Type B pancreatic cell (in vitro differentiated cells): ENCODE data around the gene PRPF18. TPM values are rescaled to one million over a fixed set of nuclear protein-coding genes. Genes with fewer than 3 reads are reported as not detected.
A peak's percentile ranks its signal among the peaks of the same experiment; 100 is the strongest.
"Not testable (repeated sequence)": the region's sequence is repeated elsewhere in the genome, so short reads cannot be mapped to it uniquely, and the experiment has no call there.

ENCODE experiments used
- DNase-seq: peaks from one replicate; pipeline ENCODE4 v3.0.0; 2021; ENCODE audit warnings: mixed read lengths; ENCODE audit not compliant: unreplicated experiment; ENCODE audit errors: extremely low spot score
- H3K27ac Mint-ChIP-seq: 2 replicates; pipeline ENCODE4 v1.8.0; 2021; ENCODE audit warnings: mild to moderate bottlenecking, mixed read lengths
- H3K27me3 Mint-ChIP-seq: 2 replicates; pipeline ENCODE4 v1.8.0; 2021; ENCODE audit warnings: mixed read lengths
- H3K36me3 Mint-ChIP-seq: 2 replicates; pipeline ENCODE4 v1.8.0; 2021; ENCODE audit warnings: mixed read lengths
- H3K4me1 Mint-ChIP-seq: one replicate; pipeline ENCODE4 v1.8.0; 2021; ENCODE audit warnings: mixed read lengths; ENCODE audit not compliant: unreplicated experiment
- H3K4me3 Mint-ChIP-seq: 2 replicates; pipeline ENCODE4 v1.8.0; 2021; ENCODE audit warnings: mild to moderate bottlenecking, mixed read lengths
- H3K9me3 Mint-ChIP-seq: 2 replicates; pipeline ENCODE4 v1.8.0; 2021; ENCODE audit warnings: mixed read lengths
- long read RNA-seq: library from polyadenylated mRNA; unstranded; transcript quantifications from one replicate; pipeline ENCODE4 v2.0.0, GENCODE V29; 2020
- total RNA-seq: library from RNA; stranded (reverse); gene quantifications from 2 replicates; pipeline ENCODE4 v1.2.1, GENCODE V29; 2021; ENCODE audit warnings: low replicate concordance
- TF ChIP-seq, protein P1 (sequence below): fragments of 200-600 bp; sonication (generic); conservative IDR thresholded peaks from 2 replicates; pipeline ENCODE4 v1.5.0; 2021; ENCODE audit warnings: antibody characterized with exemption, mild to moderate bottlenecking

PRPF18 gene, protein sequence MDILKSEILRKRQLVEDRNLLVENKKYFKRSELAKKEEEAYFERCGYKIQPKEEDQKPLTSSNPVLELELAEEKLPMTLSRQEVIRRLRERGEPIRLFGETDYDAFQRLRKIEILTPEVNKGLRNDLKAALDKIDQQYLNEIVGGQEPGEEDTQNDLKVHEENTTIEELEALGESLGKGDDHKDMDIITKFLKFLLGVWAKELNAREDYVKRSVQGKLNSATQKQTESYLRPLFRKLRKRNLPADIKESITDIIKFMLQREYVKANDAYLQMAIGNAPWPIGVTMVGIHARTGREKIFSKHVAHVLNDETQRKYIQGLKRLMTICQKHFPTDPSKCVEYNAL
- total RNA-seq, result 16.7 and 20.3 TPM in 2 replicates
- long read RNA-seq, transcript PRPF18-202 (10 exons, 1,717 nt), result major isoform, 121 of 151 reads
- long read RNA-seq, partial matches to known transcripts, result 7 of 151 reads
- long read RNA-seq, other reads (novel, unspliced or antisense), result 23 of 151 reads

DNA sequence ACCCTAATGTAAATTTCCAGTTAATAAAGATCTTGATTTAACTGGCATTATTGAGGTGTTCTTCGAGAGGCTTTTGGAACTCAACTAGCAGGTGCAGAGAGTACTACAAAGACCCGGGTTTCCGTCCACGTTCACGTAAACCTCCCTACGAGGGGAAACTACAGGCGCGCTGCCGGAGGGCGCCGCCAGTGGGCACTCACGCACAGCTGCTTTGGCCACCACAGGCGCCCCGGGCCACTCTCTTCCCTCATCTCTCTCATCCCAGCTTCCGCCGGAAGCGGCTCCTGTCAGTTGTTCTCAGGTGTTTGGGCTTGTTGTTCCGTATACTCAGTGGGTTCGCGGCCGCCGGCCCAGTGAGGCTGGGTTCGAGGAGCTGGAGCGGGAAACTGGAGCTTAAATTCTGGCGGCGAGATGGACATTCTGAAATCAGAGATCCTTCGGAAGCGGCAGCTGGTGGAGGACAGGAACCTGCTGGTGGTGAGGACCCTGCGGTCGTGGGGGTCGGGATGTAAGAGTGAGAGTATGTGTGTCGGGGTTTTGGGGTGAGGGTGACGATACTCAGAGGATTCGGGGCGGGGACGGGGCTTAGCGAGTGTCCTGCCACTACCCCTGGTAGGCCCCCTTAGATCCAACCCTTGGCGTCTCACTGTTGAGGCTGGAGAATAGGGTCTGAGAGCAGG, at the start of gene PRPF18:
Gene PRPF18 (plus strand): TSS at position 290 of the 680 bp plus-strand sequence. CDS start 122 bp downstream, at position 412.
- peak within 1 kb of the TSS; percentile 100 for H3K4me3 Mint-ChIP-seq
- no peaks in the 10 kb centered on the region for H3K36me3 Mint-ChIP-seq
- DNase-seq, result peak; percentile 93
- peaks cover 21% of the 10 kb centered on the region for H3K27me3 Mint-ChIP-seq
- TF ChIP-seq, protein P1, sequence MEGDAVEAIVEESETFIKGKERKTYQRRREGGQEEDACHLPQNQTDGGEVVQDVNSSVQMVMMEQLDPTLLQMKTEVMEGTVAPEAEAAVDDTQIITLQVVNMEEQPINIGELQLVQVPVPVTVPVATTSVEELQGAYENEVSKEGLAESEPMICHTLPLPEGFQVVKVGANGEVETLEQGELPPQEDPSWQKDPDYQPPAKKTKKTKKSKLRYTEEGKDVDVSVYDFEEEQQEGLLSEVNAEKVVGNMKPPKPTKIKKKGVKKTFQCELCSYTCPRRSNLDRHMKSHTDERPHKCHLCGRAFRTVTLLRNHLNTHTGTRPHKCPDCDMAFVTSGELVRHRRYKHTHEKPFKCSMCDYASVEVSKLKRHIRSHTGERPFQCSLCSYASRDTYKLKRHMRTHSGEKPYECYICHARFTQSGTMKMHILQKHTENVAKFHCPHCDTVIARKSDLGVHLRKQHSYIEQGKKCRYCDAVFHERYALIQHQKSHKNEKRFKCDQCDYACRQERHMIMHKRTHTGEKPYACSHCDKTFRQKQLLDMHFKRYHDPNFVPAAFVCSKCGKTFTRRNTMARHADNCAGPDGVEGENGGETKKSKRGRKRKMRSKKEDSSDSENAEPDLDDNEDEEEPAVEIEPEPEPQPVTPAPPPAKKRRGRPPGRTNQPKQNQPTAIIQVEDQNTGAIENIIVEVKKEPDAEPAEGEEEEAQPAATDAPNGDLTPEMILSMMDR, result peak; percentile 98
- peaks cover 19% of the 10 kb centered on the region for H3K4me1 Mint-ChIP-seq
- H3K9me3 Mint-ChIP-seq, result no peaks in the 10 kb centered on the region
- H3K27ac Mint-ChIP-seq, result peak within 1 kb of the TSS; percentile 91

DNA sequence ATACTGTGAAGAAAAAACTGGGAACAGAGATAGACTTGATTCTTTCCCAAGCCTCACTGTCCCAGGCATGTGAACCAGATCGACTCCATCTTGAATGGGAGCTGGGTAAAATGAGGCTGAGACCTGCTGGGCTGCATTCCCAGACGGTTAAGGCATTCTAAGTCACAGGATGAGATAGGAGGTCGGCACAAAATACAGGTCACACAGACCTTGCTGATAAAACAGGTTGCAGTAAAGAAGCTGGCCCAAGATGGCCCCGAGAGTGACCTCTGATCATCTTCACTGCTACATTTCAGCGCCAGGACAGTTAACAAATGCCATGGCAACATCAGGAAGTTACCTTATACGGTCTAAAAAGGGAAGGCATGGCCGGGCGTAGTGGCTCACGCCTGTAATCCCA, 48.8 kb upstream of the PRPF18 start:
- not testable (repeated sequence) for DNase-seq, H3K4me1 Mint-ChIP-seq, H3K4me3 Mint-ChIP-seq, H3K27ac Mint-ChIP-seq, H3K9me3 Mint-ChIP-seq, H3K36me3 Mint-ChIP-seq
- H3K27me3 Mint-ChIP-seq, result peaks cover 24% of the 10 kb centered on the region

DNA sequence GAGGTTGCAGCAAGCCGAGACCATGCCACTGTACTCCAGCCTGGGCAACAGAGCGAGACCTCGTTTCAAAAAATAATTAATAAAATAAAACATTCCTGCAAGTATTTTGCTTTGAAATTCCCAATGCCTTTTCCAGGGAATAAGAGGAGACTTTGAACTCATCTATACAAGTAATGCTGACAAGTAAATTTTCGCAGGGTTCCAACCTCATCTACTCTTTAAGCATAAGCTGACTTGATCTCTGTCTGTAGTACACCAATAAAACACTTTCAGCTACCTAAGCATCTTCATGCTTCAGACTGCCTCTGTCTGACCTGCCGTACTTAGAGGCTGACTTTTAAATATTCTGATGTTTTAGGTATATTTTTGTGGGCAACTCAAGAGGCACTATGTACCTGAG, 44.2 kb upstream of the PRPF18 start:
- Mint-ChIP-seq H3K9me3 (peaks cover 9% of the 10 kb centered on the region), H3K27me3 (peaks cover 32% of the 10 kb centered on the region), H3K4me1 (no peaks in the 10 kb centered on the region), H3K36me3 (no peaks in the 10 kb centered on the region), H3K4me3 (no peak overlapping the region), H3K27ac (no peak overlapping the region)
- TF ChIP-seq, protein P1, result no peak
- no peak for DNase-seq

DNA sequence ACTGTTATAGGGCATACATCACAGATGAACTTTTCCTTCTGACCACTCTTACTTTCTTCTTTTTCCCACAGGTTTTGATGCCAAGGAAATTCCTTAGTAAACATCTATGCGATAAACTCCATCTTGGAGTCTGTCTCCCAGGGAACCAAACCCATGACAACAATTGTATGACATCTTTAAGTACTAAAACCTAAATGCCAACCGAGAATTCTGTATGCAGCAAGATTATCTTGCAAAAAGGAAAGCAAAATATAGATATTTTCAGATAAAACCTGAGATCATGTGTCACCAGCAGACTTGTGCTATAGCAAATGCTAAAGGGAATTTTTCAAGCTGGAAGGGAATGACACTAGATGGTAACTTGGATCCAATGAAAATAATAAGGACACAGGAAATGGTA, 36.0 kb upstream of the PRPF18 start:
- Mint-ChIP-seq H3K27ac (no peak overlapping the region), H3K9me3 (peaks cover 4% of the 10 kb centered on the region), H3K4me1 (peaks cover under 1% of the 10 kb centered on the region), H3K4me3 (no peak overlapping the region), H3K27me3 (no peaks in the 10 kb centered on the region), H3K36me3 (no peaks in the 10 kb centered on the region)
- TF ChIP-seq, protein P1, result no peak
- no peak for DNase-seq

DNA sequence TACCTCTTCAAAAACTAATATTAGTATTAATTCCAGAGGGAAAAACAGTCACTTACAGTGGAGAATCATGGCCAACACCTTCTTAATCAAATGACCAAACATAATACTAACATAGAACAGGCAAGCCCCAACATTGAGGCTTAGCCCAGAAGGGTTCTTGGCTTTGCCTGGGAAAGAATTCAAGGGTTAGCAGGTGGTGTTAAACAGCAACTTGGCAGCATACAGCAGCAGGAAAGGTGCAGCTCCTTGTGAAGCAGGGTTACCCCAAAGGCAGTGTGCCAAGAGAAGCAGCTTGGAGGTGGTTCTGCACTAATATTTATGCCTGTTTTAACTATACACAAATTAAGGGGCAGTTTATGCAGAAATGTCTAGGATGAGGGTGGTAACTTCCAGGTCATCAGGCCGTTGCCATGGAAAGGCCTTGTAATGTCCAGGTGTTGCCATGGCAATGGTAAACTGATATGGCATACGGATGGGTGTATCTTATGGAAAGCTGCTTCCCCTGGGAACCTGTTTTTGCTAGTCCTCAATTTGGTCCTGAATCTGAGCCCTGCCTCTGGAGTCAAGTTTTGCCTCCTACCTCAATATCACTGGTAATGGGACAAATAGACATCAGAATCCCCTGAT, 30.8 kb upstream of the PRPF18 start:
- Mint-ChIP-seq H3K27ac (no peak overlapping the region), H3K4me1 (peaks cover 16% of the 10 kb centered on the region), H3K4me3 (no peak overlapping the region), H3K36me3 (no peaks in the 10 kb centered on the region), H3K27me3 (peaks cover 3% of the 10 kb centered on the region), H3K9me3 (no peaks in the 10 kb centered on the region)
- TF ChIP-seq, protein P1, result no peak
- DNase-seq, result no peak
